ENCODE measurements around the gene OTULIN. TPM values are rescaled to one million over a fixed set of nuclear protein-coding genes. Genes with fewer than 3 reads are reported as not detected.

Gene OTULIN
- 10.4 TPM for total RNA-seq

GRCh38 chr5:14664270-14665100 lies at the start of gene OTULIN:
Gene OTULIN, plus strand, starts transcription at chr5:14664718. Its CDS starts 108 bp downstream, at chr5:14664826.
- Histone ChIP-seq H3K4me1 (ENCODE audit: control insufficient read depth in 3 of 3, insufficient read depth in 3 of 3, low read length in 3 of 3) (peaks cover 20 to 35% (median 29%) of the 10 kb centered on the region in 3 donors), H3K9me3 (ENCODE audit: control insufficient read depth in 3 of 3, low read length in 3 of 3) (no peaks in the 10 kb centered on the region), H3K27ac (ENCODE audit: low read depth, low read length) (peak within 1 kb of the TSS; percentile 86), H3K27me3 (ENCODE audit: control insufficient read depth in 3 of 3, insufficient read depth in 3 of 3, low read length in 3 of 3) (no peaks in the 10 kb centered on the region), H3K4me3 (ENCODE audit: low read length in 3 of 3) (peak within 1 kb of the TSS; percentile 88 to 94 (median 89)), H3K36me3 (ENCODE audit: control insufficient read depth in 3 of 3, insufficient read depth in 3 of 3, low read length in 3 of 3) (peaks cover 0 to 3% (median 2%) of the 10 kb centered on the region in 3 donors), H3K9ac (ENCODE audit: low read depth in 1 of 3, low read length in 3 of 3) (peak within 1 kb of the TSS; percentile 77 to 89 (median 89))

DNA sequence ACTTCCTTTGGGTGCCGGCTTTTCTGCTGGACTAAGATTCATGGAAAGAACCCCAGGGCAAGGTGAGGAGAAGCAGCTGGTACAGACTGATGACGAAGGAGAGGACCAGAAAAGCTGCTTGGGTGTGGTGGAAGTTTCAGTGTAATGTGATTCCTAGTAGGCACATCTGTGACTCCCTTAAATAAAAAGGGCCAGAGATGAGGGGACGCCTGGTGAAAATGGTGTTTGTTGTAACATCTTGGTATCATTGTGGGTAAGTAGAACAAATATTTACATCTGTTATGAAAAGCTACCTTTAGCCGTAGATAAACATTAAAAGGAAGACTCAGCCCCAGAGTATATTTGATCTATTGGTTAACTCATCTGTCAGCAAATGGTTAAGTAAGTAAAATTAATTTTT lies 49.2 kb upstream of the OTULIN start:
- H3K27me3 ChIP-seq (ENCODE audit: control insufficient read depth in 3 of 3, insufficient read depth in 3 of 3, low read length in 3 of 3): no peaks in the 10 kb centered on the region
- H3K9me3 ChIP-seq (ENCODE audit: control insufficient read depth in 3 of 3, low read length in 3 of 3): no peaks in the 10 kb centered on the region
- no peak overlapping the region for H3K27ac ChIP-seq (ENCODE audit: low read depth, low read length)
- no peak overlapping the region for H3K4me3 ChIP-seq (ENCODE audit: low read length in 3 of 3)
- H3K4me1 ChIP-seq (ENCODE audit: control insufficient read depth in 3 of 3, insufficient read depth in 3 of 3, low read length in 3 of 3): no peaks in the 10 kb centered on the region
- no peaks in the 10 kb centered on the region for H3K36me3 ChIP-seq (ENCODE audit: control insufficient read depth in 3 of 3, insufficient read depth in 3 of 3, low read length in 3 of 3)
- H3K9ac ChIP-seq (ENCODE audit: low read depth in 1 of 3, low read length in 3 of 3): no peak overlapping the region

GRCh38 chr5:14617441-14617840 lies 47.1 kb upstream of the OTULIN start:
- H3K9me3 ChIP-seq (ENCODE audit: control insufficient read depth in 3 of 3, low read length in 3 of 3): no peaks in the 10 kb centered on the region
- no peaks in the 10 kb centered on the region for H3K36me3 ChIP-seq (ENCODE audit: control insufficient read depth in 3 of 3, insufficient read depth in 3 of 3, low read length in 3 of 3)
- no peak overlapping the region for H3K9ac ChIP-seq (ENCODE audit: low read depth in 1 of 3, low read length in 3 of 3)
- H3K4me3 ChIP-seq (ENCODE audit: low read length in 3 of 3): no peak overlapping the region
- no peaks in the 10 kb centered on the region for H3K27me3 ChIP-seq (ENCODE audit: control insufficient read depth in 3 of 3, insufficient read depth in 3 of 3, low read length in 3 of 3)
- H3K4me1 ChIP-seq (ENCODE audit: control insufficient read depth in 3 of 3, insufficient read depth in 3 of 3, low read length in 3 of 3): no peaks in the 10 kb centered on the region
- H3K27ac ChIP-seq (ENCODE audit: low read depth, low read length): no peak overlapping the region

DNA sequence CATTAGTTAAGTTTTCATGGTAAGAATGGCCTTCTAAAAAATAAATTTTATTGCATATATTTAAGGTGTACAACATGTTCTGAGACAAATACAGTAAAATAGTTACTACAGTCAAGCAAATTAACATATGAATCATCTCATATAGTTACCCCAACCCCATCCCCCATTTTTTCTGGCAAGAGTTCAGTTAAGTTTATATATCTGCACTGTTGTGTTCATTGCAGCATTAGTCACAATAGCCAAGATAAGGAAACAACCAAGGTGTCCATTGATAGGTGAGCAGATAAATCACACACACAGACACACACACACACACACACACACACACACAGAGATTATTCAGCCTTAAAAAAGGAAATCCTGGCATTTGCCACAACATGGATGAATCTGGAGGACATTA lies 37.2 kb upstream of the OTULIN start:
- Histone ChIP-seq H3K27ac (ENCODE audit: low read depth, low read length) (no peak overlapping the region), H3K4me1 (ENCODE audit: control insufficient read depth in 3 of 3, insufficient read depth in 3 of 3, low read length in 3 of 3) (no peaks in the 10 kb centered on the region)

GRCh38 chr5:14628346-14628745 lies 36.2 kb upstream of the OTULIN start:
- H3K4me3 ChIP-seq (ENCODE audit: low read length in 3 of 3): no peak overlapping the region
- H3K4me1 ChIP-seq (ENCODE audit: control insufficient read depth in 3 of 3, insufficient read depth in 3 of 3, low read length in 3 of 3): no peaks in the 10 kb centered on the region
- no peak overlapping the region for H3K27ac ChIP-seq (ENCODE audit: low read depth, low read length)
- no peaks in the 10 kb centered on the region for H3K27me3 ChIP-seq (ENCODE audit: control insufficient read depth in 3 of 3, insufficient read depth in 3 of 3, low read length in 3 of 3)
- no peak overlapping the region for H3K9ac ChIP-seq (ENCODE audit: low read depth in 1 of 3, low read length in 3 of 3)
- H3K36me3 ChIP-seq (ENCODE audit: control insufficient read depth in 3 of 3, insufficient read depth in 3 of 3, low read length in 3 of 3): no peaks in the 10 kb centered on the region
- no peaks in the 10 kb centered on the region for H3K9me3 ChIP-seq (ENCODE audit: control insufficient read depth in 3 of 3, low read length in 3 of 3)

More for the DNA sequence above, 37.2 kb upstream of the OTULIN start:
- no peaks in the 10 kb centered on the region for H3K27me3 ChIP-seq (ENCODE audit: control insufficient read depth in 3 of 3, insufficient read depth in 3 of 3, low read length in 3 of 3)
- no peaks in the 10 kb centered on the region for H3K36me3 ChIP-seq (ENCODE audit: control insufficient read depth in 3 of 3, insufficient read depth in 3 of 3, low read length in 3 of 3)
- no peak overlapping the region for H3K4me3 ChIP-seq (ENCODE audit: low read length in 3 of 3)
- no peaks in the 10 kb centered on the region for H3K9me3 ChIP-seq (ENCODE audit: control insufficient read depth in 3 of 3, low read length in 3 of 3)
- no peak overlapping the region for H3K9ac ChIP-seq (ENCODE audit: low read depth in 1 of 3, low read length in 3 of 3)

DNA sequence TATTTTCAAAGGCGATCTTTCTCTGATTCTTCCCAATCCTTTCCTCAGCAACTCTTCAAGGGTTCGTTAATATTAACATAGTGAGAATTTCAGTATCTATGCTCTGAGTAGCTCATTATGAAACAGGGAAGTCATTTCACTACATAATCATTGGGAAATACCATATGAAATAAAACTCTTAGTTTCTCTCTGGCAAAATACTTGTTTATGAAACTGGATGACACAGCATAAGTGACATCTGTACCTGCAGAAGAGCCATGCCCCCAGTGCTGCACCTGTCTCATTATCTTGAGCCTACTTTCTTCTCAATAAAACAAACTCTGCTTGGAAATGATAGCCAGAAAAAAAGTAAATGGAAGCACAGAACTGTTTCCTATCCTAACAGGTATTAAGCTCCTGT lies 33.8 kb upstream of the OTULIN start:
- Histone ChIP-seq H3K36me3 (ENCODE audit: control insufficient read depth in 3 of 3, insufficient read depth in 3 of 3, low read length in 3 of 3) (no peaks in the 10 kb centered on the region), H3K27me3 (ENCODE audit: control insufficient read depth in 3 of 3, insufficient read depth in 3 of 3, low read length in 3 of 3) (no peaks in the 10 kb centered on the region), H3K27ac (ENCODE audit: low read depth, low read length) (no peak overlapping the region), H3K4me1 (ENCODE audit: control insufficient read depth in 3 of 3, insufficient read depth in 3 of 3, low read length in 3 of 3) (no peaks in the 10 kb centered on the region), H3K4me3 (ENCODE audit: low read length in 3 of 3) (no peak overlapping the region), H3K9ac (ENCODE audit: low read depth in 1 of 3, low read length in 3 of 3) (no peak overlapping the region), H3K9me3 (ENCODE audit: control insufficient read depth in 3 of 3, low read length in 3 of 3) (no peaks in the 10 kb centered on the region)

DNA sequence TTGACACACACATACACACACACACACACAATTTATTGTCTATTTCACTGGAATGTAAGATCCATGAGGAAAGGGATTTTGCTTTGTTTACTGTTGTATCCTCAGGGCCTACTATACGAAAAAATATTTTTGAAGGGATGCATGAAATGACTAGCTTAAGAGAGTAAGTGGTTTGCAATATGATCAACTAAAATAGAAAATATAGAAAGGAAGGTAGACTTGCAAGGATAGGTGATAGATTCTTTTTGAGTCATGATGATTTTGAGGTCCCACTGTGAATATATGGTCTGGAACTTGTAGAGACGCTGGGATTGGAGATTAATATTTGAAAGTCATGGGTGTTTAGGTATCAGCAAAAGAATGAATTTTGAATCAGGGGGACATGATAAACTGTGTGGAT lies 28.9 kb upstream of the OTULIN start:
- no peaks in the 10 kb centered on the region for H3K4me1 ChIP-seq (ENCODE audit: control insufficient read depth in 3 of 3, insufficient read depth in 3 of 3, low read length in 3 of 3)
- no peaks in the 10 kb centered on the region for H3K27me3 ChIP-seq (ENCODE audit: control insufficient read depth in 3 of 3, insufficient read depth in 3 of 3, low read length in 3 of 3)
- no peaks in the 10 kb centered on the region for H3K36me3 ChIP-seq (ENCODE audit: control insufficient read depth in 3 of 3, insufficient read depth in 3 of 3, low read length in 3 of 3)
- no peak overlapping the region for H3K9ac ChIP-seq (ENCODE audit: low read depth in 1 of 3, low read length in 3 of 3)
- no peaks in the 10 kb centered on the region for H3K9me3 ChIP-seq (ENCODE audit: control insufficient read depth in 3 of 3, low read length in 3 of 3)
- no peak overlapping the region for H3K27ac ChIP-seq (ENCODE audit: low read depth, low read length)
- no peak overlapping the region for H3K4me3 ChIP-seq (ENCODE audit: low read length in 3 of 3)

DNA sequence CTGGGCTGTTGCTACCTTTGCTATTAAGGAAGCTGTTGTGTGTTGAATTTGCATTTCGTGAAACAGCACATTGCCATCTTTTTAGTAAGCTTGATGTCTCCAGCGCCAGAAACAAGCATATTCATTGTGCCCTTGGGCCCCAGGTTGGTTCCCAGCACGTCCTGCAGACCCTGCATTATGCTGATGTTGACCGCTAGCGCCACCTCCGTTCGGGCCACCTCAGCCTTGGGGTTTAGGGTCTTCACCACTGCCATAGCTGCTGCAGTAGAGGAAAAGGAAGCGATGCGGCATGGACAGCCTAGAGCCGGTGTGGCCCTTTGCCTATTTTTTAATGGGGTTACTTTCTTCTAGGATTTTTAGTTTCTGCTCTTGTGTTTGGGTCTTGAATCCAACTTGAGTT lies 23.8 kb upstream of the OTULIN start:
- Histone ChIP-seq H3K9me3 (ENCODE audit: control insufficient read depth in 3 of 3, low read length in 3 of 3) (no peaks in the 10 kb centered on the region), H3K9ac (ENCODE audit: low read depth in 1 of 3, low read length in 3 of 3) (no peak overlapping the region)

GRCh38 chr5:14644623-14645237 lies 19.8 kb upstream of the OTULIN start:
- no peak overlapping the region for H3K9ac ChIP-seq (ENCODE audit: low read depth in 1 of 3, low read length in 3 of 3)
- H3K4me3 ChIP-seq (ENCODE audit: low read length in 3 of 3): no peak overlapping the region
- H3K27me3 ChIP-seq (ENCODE audit: control insufficient read depth in 3 of 3, insufficient read depth in 3 of 3, low read length in 3 of 3): peaks cover 0 to 12% (median 10%) of the 10 kb centered on the region in 3 donors
- H3K9me3 ChIP-seq (ENCODE audit: control insufficient read depth in 3 of 3, low read length in 3 of 3): no peaks in the 10 kb centered on the region
- no peaks in the 10 kb centered on the region for H3K36me3 ChIP-seq (ENCODE audit: control insufficient read depth in 3 of 3, insufficient read depth in 3 of 3, low read length in 3 of 3)
- H3K27ac ChIP-seq (ENCODE audit: low read depth, low read length): no peak overlapping the region
- H3K4me1 ChIP-seq (ENCODE audit: control insufficient read depth in 3 of 3, insufficient read depth in 3 of 3, low read length in 3 of 3): peaks cover 0 to 4% (median 0%) of the 10 kb centered on the region in 3 donors

More for the DNA sequence above, 23.8 kb upstream of the OTULIN start:
- Histone ChIP-seq H3K27me3 (ENCODE audit: control insufficient read depth in 3 of 3, insufficient read depth in 3 of 3, low read length in 3 of 3) (peaks cover 0 to 9% (median 3%) of the 10 kb centered on the region in 3 donors), H3K4me3 (ENCODE audit: low read length in 3 of 3) (no peak overlapping the region), H3K36me3 (ENCODE audit: control insufficient read depth in 3 of 3, insufficient read depth in 3 of 3, low read length in 3 of 3) (no peaks in the 10 kb centered on the region), H3K4me1 (ENCODE audit: control insufficient read depth in 3 of 3, insufficient read depth in 3 of 3, low read length in 3 of 3) (no peaks in the 10 kb centered on the region), H3K27ac (ENCODE audit: low read depth, low read length) (no peak overlapping the region)

DNA sequence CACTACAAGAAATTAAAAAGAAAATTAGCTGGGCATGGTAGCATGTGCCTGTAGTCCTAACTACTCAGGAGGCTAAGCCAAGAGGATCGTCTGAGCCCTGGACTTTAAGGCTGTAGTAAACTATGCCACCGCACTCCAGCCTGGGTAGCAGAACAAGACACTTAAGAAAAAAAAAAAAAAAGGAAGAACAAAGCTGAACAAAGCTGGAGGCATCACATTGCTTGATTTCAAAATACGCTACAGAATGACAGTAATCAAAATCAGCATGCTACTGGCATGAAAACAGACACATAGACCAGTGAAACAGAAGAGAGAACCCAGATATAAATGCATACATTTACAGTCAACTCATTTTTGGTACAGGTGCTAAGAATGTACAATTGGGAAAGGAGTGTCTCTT lies 14.5 kb upstream of the OTULIN start:
- Histone ChIP-seq H3K27ac (ENCODE audit: low read depth, low read length) (no peak overlapping the region), H3K9ac (ENCODE audit: low read depth in 1 of 3, low read length in 3 of 3) (no peak overlapping the region), H3K4me3 (ENCODE audit: low read length in 3 of 3) (no peak overlapping the region), H3K36me3 (ENCODE audit: control insufficient read depth in 3 of 3, insufficient read depth in 3 of 3, low read length in 3 of 3) (no peaks in the 10 kb centered on the region), H3K27me3 (ENCODE audit: control insufficient read depth in 3 of 3, insufficient read depth in 3 of 3, low read length in 3 of 3) (peaks cover 0 to 8% (median 5%) of the 10 kb centered on the region in 3 donors), H3K9me3 (ENCODE audit: control insufficient read depth in 3 of 3, low read length in 3 of 3) (no peaks in the 10 kb centered on the region), H3K4me1 (ENCODE audit: control insufficient read depth in 3 of 3, insufficient read depth in 3 of 3, low read length in 3 of 3) (peaks cover 0 to 4% (median 0%) of the 10 kb centered on the region in 3 donors)

All from skeletal muscle tissue (tissue), 4 donors.